Lung (tissue), 12 donors: ENCODE measurements around the gene SP6. TPM values are rescaled to one million over a fixed set of nuclear protein-coding genes. Genes with fewer than 3 reads are reported as not detected.
A peak's percentile ranks its signal among the peaks of the same experiment; 100 is the strongest.

Source experiments
- ATAC-seq: fragments of 200-7000 bp; cut with Tn5 transposase; one replicate; pipeline ENCODE4 v1.9.1; 2020; ENCODE audit warnings: moderate number of reproducible peaks; ENCODE audit not compliant: insufficient read depth, low FRiP score
- DNase-seq, 3 donors: peaks; one replicate each; pipeline ENCODE4 v3.0.0-alpha.2; 2013 to 2017
- H3K27ac ChIP-seq, 2 donors: one replicate each; pipeline ENCODE4 v1.5.1; 2013; ENCODE audit warnings: mild to moderate bottlenecking in 2 of 2, moderate library complexity in 2 of 2, control low read depth in 1 of 2, inconsistent platforms in 1 of 2, low read depth in 1 of 2, low read length in 1 of 2
- H3K27me3 ChIP-seq, 3 donors: one replicate each; pipeline ENCODE4 v1.5.1; 2013; ENCODE audit warnings: low read length in 2 of 3; ENCODE audit not compliant: control insufficient read depth in 3 of 3, insufficient read depth in 3 of 3
- H3K36me3 ChIP-seq, 4 donors: one replicate each; pipeline ENCODE4 v1.5.1; 2013; ENCODE audit warnings: low read length in 4 of 4, mild to moderate bottlenecking in 1 of 4, moderate library complexity in 1 of 4; ENCODE audit not compliant: control insufficient read depth in 4 of 4, insufficient read depth in 4 of 4
- H3K4me1 ChIP-seq, 5 donors: one replicate each; pipeline ENCODE4 v1.5.1; 2013; ENCODE audit warnings: low read length in 5 of 5, mild to moderate bottlenecking in 2 of 5, moderate library complexity in 1 of 5; ENCODE audit not compliant: control insufficient read depth in 5 of 5, insufficient read depth in 5 of 5
- H3K4me3 ChIP-seq: one replicate; pipeline ENCODE4 v1.5.1; 2013; ENCODE audit warnings: mild to moderate bottlenecking, control low read depth, moderate library complexity
- H3K9ac ChIP-seq, 2 donors: one replicate each; pipeline ENCODE4 v1.5.1; 2013; ENCODE audit warnings: low read length in 2 of 2, control low read depth in 1 of 2; ENCODE audit not compliant: insufficient read depth in 1 of 2
- H3K9me3 ChIP-seq, 4 donors: one replicate each; pipeline ENCODE4 v1.5.1; 2013; ENCODE audit warnings: low read length in 3 of 4, mild to moderate bottlenecking in 1 of 4, moderate library complexity in 1 of 4; ENCODE audit not compliant: control insufficient read depth in 4 of 4, insufficient read depth in 3 of 4
- WGBS, 2 donors: extraction: QIAGEN DNeasy Blood & Tissue Kit; methylation state at CpG; one replicate each; pipeline ENCODE4 v1.1.7; 2013; 5-methylcytosine and 5-hydroxymethylcytosine counted together
- polyA plus RNA-seq, 2 donors: library from polyadenylated mRNA; stranded (reverse); fragments of 200-250 nt; gene quantifications; one replicate each; pipeline ENCODE4 v1.2.1, GENCODE V29; 2013
- total RNA-seq, 2 donors: library from RNA; depleted of rRNA in 1 of 2; stranded (reverse); fragments of >200 nt in 1 of 2; gene quantifications; one replicate each; pipeline ENCODE4 v1.2.1, GENCODE V29; 2014 to 2021
- TF ChIP-seq, protein P1 (sequence below): IDR thresholded peaks from 2 replicates; pipeline ENCODE4 v1.5.1; 2012; ENCODE audit warnings: mild to moderate bottlenecking; ENCODE audit errors: control extremely low read depth, extremely low read depth
- donor health status: control.
- donor health status: control.
- donor health status: Bipolar disorder and iron deficiency.
- donor health status: healthy.
- donor health status: DM: yes; HTN: yes; CAD: no.

SP6 gene
- total and polyA plus RNA-seq, 4 donors: 2.3 to 4.5 (median 3.5) TPM

DNA sequence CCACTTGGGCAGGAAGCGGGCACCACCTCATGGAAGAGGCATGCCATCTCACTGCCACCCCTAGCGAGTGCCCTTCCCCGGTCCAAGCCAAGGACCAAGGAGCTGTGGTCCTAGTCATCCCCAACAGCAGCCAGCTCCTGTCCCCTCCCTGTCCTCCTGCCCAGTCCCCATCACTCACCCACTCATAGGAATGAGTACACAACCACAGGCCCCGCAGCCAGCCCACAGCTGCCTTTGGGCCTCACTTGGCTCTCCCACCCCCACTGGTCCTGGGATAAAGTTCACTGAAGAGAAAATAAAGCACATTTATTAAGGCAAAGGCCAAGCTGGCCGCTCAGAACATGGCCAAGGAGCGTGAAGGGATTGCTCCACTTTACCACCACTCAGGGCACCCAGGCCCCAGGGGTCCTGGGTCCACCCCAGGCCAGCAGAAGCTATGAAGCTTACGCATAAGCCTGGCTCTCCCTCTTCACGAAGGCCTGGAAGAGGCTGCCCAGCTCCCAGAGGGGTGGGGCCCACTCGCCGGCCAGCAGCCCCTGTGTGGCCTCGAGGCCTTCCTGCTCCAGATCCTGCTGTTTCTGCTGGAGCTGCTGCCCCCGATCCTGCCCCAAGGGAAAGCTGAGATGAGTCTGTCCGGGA is 13.4 kb downstream of the SP6 start:
- no peak overlapping the region for H3K27ac ChIP-seq
- H3K4me3 ChIP-seq: no peak overlapping the region
- peaks cover 0 to 25% (median 4%) of the 10 kb centered on the region in 5 donors for H3K4me1 ChIP-seq
- no peak overlapping the region for H3K9ac ChIP-seq
- WGBS, 2 donors: 69 to 74% methylated on average over 13 of the region's 13 CpGs
- TF ChIP-seq, protein P1, sequence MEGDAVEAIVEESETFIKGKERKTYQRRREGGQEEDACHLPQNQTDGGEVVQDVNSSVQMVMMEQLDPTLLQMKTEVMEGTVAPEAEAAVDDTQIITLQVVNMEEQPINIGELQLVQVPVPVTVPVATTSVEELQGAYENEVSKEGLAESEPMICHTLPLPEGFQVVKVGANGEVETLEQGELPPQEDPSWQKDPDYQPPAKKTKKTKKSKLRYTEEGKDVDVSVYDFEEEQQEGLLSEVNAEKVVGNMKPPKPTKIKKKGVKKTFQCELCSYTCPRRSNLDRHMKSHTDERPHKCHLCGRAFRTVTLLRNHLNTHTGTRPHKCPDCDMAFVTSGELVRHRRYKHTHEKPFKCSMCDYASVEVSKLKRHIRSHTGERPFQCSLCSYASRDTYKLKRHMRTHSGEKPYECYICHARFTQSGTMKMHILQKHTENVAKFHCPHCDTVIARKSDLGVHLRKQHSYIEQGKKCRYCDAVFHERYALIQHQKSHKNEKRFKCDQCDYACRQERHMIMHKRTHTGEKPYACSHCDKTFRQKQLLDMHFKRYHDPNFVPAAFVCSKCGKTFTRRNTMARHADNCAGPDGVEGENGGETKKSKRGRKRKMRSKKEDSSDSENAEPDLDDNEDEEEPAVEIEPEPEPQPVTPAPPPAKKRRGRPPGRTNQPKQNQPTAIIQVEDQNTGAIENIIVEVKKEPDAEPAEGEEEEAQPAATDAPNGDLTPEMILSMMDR: no peak
- no peak for DNase-seq
- H3K9me3 ChIP-seq: no peaks in the 10 kb centered on the region
- H3K36me3 ChIP-seq: peaks cover 0 to 21% (median 6%) of the 10 kb centered on the region in 4 donors
- H3K27me3 ChIP-seq: no peaks in the 10 kb centered on the region
- no peak for ATAC-seq

DNA sequence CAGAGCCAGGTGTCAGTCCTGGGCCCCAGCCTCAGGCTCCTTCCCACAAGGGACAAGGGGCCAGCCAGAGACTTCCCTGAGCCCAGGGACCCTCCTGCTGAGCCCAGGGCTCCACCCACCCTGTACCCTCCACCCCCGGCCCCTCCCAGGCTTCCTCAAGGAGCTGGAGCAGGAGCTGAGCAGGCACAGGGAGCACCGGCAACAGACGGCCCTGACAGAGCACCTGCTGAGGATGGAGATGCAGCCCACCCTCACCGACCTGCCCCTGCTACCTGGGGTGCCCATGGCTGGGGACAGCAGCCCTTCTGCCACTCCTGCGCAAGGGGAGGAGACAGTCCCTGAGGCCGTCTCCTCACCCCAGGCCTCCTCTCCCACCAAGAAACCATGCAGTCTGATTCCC is 14.4 kb downstream of the SP6 start:
- Histone ChIP-seq H3K4me3 (no peak overlapping the region), H3K4me1 (peaks cover 0 to 25% (median 8%) of the 10 kb centered on the region in 5 donors), H3K27me3 (no peaks in the 10 kb centered on the region), H3K9me3 (no peaks in the 10 kb centered on the region), H3K36me3 (peaks cover 0 to 21% (median 6%) of the 10 kb centered on the region in 4 donors), H3K27ac (no peak overlapping the region), H3K9ac (no peak overlapping the region)
- TF ChIP-seq, protein P1: no peak
- 87% methylated on average over 5 to 6 of the region's 6 CpGs for WGBS, 2 donors
- DNase-seq (no peak), ATAC-seq (no peak)

DNA sequence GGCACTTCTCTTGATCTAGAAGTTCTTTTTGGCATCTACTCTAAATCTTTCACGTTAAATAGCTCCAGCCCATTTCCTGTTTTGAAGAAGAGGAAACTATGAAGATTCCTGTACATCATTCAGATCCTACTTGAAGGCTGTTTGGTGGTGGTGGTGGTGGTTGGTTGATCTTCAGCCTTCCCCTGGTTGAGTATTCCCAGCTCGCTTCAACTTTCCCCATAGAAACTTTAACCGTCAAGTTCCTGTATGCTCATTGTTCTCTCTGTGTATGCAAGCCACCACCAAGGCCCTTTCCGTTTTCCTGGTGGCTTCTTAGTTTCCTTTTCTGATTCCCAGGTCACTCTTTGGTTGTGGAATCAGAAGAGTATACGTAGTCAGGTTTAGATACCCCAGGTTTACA is 16.2 kb downstream of the SP6 start:
- H3K36me3 ChIP-seq: peaks cover 0 to 21% (median 7%) of the 10 kb centered on the region in 4 donors
- 47 to 51% methylated on average over 5 of the region's 5 CpGs for WGBS, 2 donors
- H3K4me1 ChIP-seq: peaks cover 0 to 19% (median 9%) of the 10 kb centered on the region in 5 donors
- ATAC-seq: no peak
- no peak overlapping the region for H3K4me3 ChIP-seq
- peak overlapping the region in 1 of 2 donors; percentile 49 for H3K27ac ChIP-seq
- H3K27me3 ChIP-seq: no peaks in the 10 kb centered on the region
- no peak for DNase-seq
- TF ChIP-seq, protein P1: no peak
- H3K9me3 ChIP-seq: no peaks in the 10 kb centered on the region
- no peak overlapping the region for H3K9ac ChIP-seq
